Measurements from ENCODE around the gene AXIN2.

The AXIN2 gene

GRCh38 chr17:65586899-65587298, 25.5 kb upstream of the AXIN2 start:
- H3K4me3 ChIP-seq (ENCODE audit: low read length): no peak overlapping the region
- no peak for DNase-seq (ENCODE audit: low read depth, low spot score)

DNA sequence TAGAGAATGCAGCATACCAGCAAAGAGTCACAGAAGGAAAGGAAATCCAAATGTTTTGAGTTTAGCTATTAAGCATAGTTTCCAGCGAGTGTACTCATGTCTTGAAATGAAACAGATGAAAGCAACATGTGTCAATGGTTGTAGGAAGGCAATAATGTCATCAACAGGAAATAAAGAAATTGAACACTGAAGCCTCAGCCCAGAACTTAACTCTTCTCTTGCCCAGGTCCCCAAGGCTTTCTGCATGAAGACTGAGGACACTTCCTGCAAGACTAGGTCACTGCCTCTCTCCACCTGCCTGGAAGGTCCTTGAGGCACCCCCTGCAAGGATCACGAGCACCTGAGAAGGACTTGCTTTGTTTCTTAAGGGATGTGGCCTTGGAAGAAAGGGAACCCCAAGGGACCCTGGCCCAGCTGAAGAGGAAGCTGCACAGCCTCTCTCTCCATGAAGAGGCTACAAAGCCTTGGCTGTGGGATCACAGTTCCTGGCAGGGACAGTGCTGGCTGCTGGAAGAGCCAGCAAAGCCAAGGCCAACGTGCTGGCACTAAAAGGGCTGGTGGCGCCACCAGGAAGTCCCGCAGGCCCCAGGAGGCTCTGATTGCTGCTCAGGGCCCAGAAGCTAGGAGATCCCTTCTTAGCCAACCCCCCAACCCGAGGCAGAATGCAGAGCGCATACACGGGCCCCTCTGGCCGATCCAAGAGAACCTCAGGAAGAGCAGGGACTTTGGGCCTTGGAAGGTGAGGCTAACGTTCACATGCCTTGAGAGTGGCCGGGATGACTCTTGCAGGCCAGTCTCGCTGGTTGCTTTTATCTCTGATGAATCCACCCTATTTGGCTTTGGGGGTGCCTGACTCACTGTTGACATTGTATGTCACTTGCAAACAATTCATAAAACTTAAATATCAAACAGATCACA, 23.4 kb upstream of the AXIN2 start:
- H3K4me3 ChIP-seq (ENCODE audit: low read length): no peak overlapping the region
- DNase-seq (ENCODE audit: low read depth, low spot score): no peak

DNA sequence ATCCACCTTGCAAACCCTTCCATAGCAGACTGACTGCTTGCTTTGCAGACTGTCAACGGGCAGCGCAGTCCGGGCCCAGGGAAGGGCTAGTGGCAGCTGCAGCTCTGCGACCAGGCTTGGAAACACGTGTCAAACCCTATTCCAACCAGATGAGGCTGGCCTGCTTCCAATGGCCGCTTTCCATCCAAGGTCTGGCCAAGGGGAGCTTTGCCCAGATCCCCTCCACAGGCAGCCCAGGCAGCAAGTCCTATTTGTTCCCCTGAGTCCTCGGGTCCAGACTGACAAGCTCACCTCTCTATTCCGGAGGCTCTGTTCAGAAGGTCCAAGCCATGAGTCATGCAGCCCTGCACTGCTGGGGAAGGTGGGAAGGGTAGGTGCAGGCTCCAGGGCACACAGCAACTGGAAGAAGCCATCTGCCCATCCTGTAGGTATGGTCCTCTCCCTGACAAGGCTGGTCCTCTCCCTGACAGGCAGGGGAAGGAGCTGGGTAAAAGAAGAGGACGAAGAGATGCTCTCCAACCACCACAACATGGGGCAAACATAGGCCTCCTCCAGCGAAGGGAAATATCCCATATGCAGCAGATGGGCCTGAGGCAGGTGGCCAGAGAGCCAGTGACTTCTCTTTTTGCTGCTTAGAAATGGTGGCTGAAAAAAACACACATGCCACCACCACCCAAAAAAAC, 22.6 kb upstream of the AXIN2 start:
- no peak overlapping the region for H3K4me3 ChIP-seq (ENCODE audit: low read length)
- DNase-seq (ENCODE audit: low read depth, low spot score): no peak

- no peak overlapping the region for H3K4me3 ChIP-seq (ENCODE audit: low read length)
- no peak for DNase-seq (ENCODE audit: low read depth, low spot score)
Measured at GRCh38 chr17:65576939-65577338, 15.5 kb upstream of the AXIN2 start.

- H3K4me3 ChIP-seq (ENCODE audit: low read length): no peak overlapping the region
- no peak for DNase-seq (ENCODE audit: low read depth, low spot score)
Measured at GRCh38 chr17:65573282-65573602, 11.8 kb upstream of the AXIN2 start.

GRCh38 chr17:65572581-65573281, 11.3 kb upstream of the AXIN2 start:
- H3K4me3 ChIP-seq (ENCODE audit: low read length): no peak overlapping the region
- DNase-seq (ENCODE audit: low read depth, low spot score): no peak

DNA sequence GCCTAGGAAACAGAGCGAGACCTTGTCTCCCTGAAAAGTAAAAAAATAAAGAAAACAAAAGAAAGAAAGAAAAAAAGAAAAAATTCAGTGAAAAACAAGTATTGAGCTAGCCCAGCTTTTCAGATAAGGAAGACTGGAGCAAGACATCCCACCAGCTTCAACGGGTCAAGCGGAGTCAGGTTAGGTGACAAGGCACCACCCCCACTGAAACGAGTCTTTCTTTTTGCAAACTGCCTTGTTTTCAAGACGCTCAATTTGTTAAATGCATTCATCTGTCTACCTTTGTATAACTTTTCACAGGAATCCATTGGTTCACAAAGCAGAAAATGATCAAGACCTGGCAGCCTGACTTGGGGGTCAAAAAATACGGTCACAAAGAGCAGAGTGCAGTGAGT, 10.7 kb upstream of the AXIN2 start:
- H3K4me3 ChIP-seq (ENCODE audit: low read length): no peak overlapping the region
- no peak for DNase-seq (ENCODE audit: low read depth, low spot score)

- no peak for DNase-seq (ENCODE audit: low read depth, low spot score)
- no peak overlapping the region for H3K4me3 ChIP-seq (ENCODE audit: low read length)
Measured at GRCh38 chr17:65568918-65569317, 7.5 kb upstream of the AXIN2 start.

- no peak for DNase-seq (ENCODE audit: low read depth, low spot score)
- no peak overlapping the region for H3K4me3 ChIP-seq (ENCODE audit: low read length)
Measured at GRCh38 chr17:65567566-65567965, 6.1 kb upstream of the AXIN2 start.

GRCh38 chr17:65565559-65565958, 4.1 kb upstream of the AXIN2 start:
- no peak for DNase-seq (ENCODE audit: low read depth, low spot score)
- H3K4me3 ChIP-seq (ENCODE audit: low read length): no peak overlapping the region

DNA sequence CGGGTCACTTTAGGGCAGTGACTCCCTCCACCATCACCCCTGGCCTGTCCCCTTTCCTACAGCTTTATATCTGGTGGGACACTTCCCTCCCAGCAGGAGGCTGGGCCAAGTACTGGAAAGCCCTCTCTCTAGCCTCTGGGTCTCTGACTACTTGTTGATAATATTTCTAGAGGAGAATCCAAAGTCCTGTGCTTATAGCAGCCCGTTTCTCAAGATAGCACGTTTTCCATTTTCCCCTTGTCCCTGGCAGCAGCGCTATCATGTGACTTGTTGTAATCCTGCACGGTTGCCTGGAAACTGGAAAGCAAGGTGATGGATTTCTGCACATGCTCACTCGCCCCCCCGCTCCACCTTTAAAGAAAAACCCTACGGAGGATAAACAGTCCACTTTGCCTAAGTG, 3.3 kb upstream of the AXIN2 start:
- no peak overlapping the region for H3K4me3 ChIP-seq (ENCODE audit: low read length)
- no peak for DNase-seq (ENCODE audit: low read depth, low spot score)

- DNase-seq (ENCODE audit: low read depth, low spot score): no peak
- H3K4me3 ChIP-seq (ENCODE audit: low read length): 0 out of 2 replicates have a peak overlapping the region, but pooled peaks have one; percentile 52
Measured at GRCh38 chr17:65562206-65562531, 721 bp upstream of the AXIN2 start.

- H3K4me3 ChIP-seq (ENCODE audit: low read length): peak overlapping the region; percentile 60
- DNase-seq (ENCODE audit: low read depth, low spot score): peak; percentile 84
Measured at GRCh38 chr17:65560628-65561451, 608 bp downstream of the AXIN2 start.

DNA sequence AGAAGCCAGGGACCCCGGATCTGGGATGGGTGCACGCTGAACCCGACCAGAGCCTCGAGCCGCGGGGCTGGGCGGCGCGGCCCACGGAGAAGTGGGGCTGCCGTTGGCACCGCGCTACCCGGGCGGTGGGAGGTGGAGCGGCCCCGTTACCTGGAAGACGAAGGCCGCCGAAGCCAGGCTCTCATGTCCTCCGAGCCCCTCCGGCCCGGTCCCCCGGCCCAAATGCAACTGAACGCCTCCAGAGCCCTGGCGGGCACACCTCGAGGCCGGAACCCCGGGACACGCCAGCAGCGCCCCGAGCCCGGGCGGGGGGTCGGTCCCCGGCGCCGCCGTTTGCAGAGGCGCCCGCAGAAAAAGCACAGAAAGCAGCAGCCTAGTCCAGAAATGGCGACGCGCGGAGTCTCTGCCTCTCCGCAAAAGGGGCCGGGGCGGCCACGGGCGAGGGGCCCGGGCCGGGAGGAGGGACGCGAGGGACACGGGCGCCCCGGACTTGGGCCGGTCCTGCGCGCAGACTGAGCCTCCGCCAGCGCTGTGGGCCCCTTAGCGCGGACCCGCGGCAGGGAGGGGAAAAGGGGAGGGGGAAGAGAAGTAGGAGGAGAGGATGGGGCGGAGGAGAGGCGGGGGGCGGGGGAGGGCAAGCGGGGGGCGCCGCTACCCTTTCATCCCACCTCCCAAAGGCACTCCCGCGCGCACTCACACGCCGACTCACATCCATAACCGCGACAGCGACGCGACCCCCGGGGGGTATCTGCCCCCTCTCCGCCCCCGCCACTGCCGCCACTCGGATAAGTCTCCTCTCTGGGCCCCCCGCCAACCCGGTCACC, 1.4 kb downstream of the AXIN2 start:
- DNase-seq (ENCODE audit: low read depth, low spot score): no peak
- peak overlapping the region; percentile 60 for H3K4me3 ChIP-seq (ENCODE audit: low read length)

DNA sequence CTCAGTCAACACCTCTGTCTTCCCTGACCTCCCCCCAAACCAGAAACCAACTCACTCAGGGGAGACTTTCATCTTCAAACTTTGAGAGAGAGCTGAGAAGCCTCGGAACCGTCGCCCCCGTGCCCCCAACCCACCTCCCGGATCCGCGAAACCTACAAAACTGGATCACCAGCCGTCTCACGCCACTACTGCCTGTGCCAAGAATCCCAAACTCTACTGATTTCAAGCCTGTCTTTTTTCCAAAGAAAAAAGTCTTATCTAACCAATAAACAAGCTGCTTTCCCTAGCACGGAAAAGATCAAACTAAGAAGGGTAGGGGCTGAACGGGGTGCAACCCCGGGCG, 2.0 kb downstream of the AXIN2 start:
- DNase-seq (ENCODE audit: low read depth, low spot score): no peak
- peak overlapping the region; percentile 60 for H3K4me3 ChIP-seq (ENCODE audit: low read length)

- peak overlapping the region; percentile 60 for H3K4me3 ChIP-seq (ENCODE audit: low read length)
- DNase-seq (ENCODE audit: low read depth, low spot score): no peak
Measured at GRCh38 chr17:65558683-65559460, 2.6 kb downstream of the AXIN2 start.

DNA sequence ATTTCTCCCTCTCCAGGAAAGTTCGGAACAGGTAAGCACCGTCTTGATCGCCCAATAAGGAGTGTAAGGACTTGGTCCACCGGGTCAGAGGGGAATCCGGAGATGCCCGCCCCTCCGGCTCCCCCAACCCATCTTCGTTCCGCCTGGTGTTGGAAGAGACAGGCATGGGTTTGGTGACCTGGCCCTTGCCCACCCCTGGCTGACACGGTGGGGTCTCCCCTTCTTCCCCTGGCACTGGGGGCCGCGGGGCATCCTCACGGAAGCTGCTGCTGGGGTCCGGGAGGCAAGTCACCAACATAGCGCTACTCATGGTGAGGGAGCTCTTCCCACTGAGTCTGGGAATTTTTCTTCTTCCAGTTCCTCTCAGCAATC, 3.2 kb downstream of the AXIN2 start:
- DNase-seq (ENCODE audit: low read depth, low spot score): no peak
- no peak overlapping the region for H3K4me3 ChIP-seq (ENCODE audit: low read length)
